Glutamatergic neuron (in vitro differentiated cells): ENCODE measurements around the gene PLBD2. TPM values are rescaled to one million over a fixed set of nuclear protein-coding genes. Genes with fewer than 3 reads are reported as not detected.
A peak's percentile ranks its signal among the peaks of the same experiment; 100 is the strongest.

Source experiments
- DNase-seq: peaks from one replicate; pipeline ENCODE4 v3.0.0; 2022
- H3K27ac Mint-ChIP-seq: one replicate; pipeline ENCODE4 v1.8.0; 2020; ENCODE audit warnings: mild to moderate bottlenecking, mixed read lengths, inconsistent platforms; ENCODE audit not compliant: unreplicated experiment
- H3K27me3 Mint-ChIP-seq: one replicate; pipeline ENCODE4 v1.8.0; 2020; ENCODE audit warnings: mild to moderate bottlenecking, moderate library complexity, mixed read lengths, inconsistent platforms; ENCODE audit not compliant: unreplicated experiment
- H3K36me3 Mint-ChIP-seq: one replicate; pipeline ENCODE4 v1.8.0; 2020; ENCODE audit warnings: mild to moderate bottlenecking, mixed read lengths, inconsistent platforms; ENCODE audit not compliant: unreplicated experiment
- H3K4me1 Mint-ChIP-seq: one replicate; pipeline ENCODE4 v1.8.0; 2020; ENCODE audit warnings: mild to moderate bottlenecking, low read depth, mixed read lengths, inconsistent platforms; ENCODE audit not compliant: unreplicated experiment
- H3K4me3 Mint-ChIP-seq: one replicate; pipeline ENCODE4 v1.8.0; 2020; ENCODE audit warnings: mild to moderate bottlenecking, mixed read lengths, inconsistent platforms; ENCODE audit not compliant: unreplicated experiment
- H3K9me3 Mint-ChIP-seq: one replicate; pipeline ENCODE4 v1.8.0; 2020; ENCODE audit warnings: mild to moderate bottlenecking, moderate library complexity, mixed read lengths, inconsistent platforms; ENCODE audit not compliant: unreplicated experiment
- CTCF ChIP-seq: fragments of 200-600 bp; sonication (generic); IDR thresholded peaks from one replicate; pipeline ENCODE4 v1.5.0; 2021; ENCODE audit not compliant: partially characterized antibody, unreplicated experiment
- total RNA-seq: library from RNA; stranded (reverse); fragmentation: NEBNext Ultra II Directional; extraction: Animal tissue kit (Norgen Biotek cat#: 25700); gene quantifications from one replicate; pipeline ENCODE4 v1.2.1, GENCODE V29; 2021; ENCODE audit not compliant: unreplicated experiment

Gene PLBD2
- total RNA-seq, 1 donor from 2014 or later, result 85.7 TPM

- H3K27ac Mint-ChIP-seq, result peak overlapping the region; percentile 5
- DNase-seq, result no peak
- H3K9me3 Mint-ChIP-seq, result peaks cover 4% of the 10 kb centered on the region
- no peak for TF ChIP-seq CTCF
- peaks cover 6% of the 10 kb centered on the region for H3K27me3 Mint-ChIP-seq
- peaks cover 5% of the 10 kb centered on the region for H3K36me3 Mint-ChIP-seq
- peak overlapping the region; percentile 25 for H3K4me3 Mint-ChIP-seq
- H3K4me1 Mint-ChIP-seq, result peaks cover 10% of the 10 kb centered on the region
These were observed 3.4 kb downstream of the PLBD2 start for GRCh38 chr12:113361574-113362370.

- no peak for TF ChIP-seq CTCF
- no peaks in the 10 kb centered on the region for H3K27me3 Mint-ChIP-seq
- DNase-seq, result no peak
- H3K9me3 Mint-ChIP-seq, result no peaks in the 10 kb centered on the region
- no peak overlapping the region for H3K4me3 Mint-ChIP-seq
- peaks cover 5% of the 10 kb centered on the region for H3K36me3 Mint-ChIP-seq
- H3K4me1 Mint-ChIP-seq, result peaks cover 6% of the 10 kb centered on the region
- peak overlapping the region; percentile 31 for H3K27ac Mint-ChIP-seq
These were observed 6.3 kb downstream of the PLBD2 start for GRCh38 chr12:113364698-113365097.

- Mint-ChIP-seq H3K4me1 (no peaks in the 10 kb centered on the region), H3K9me3 (no peaks in the 10 kb centered on the region), H3K4me3 (no peak overlapping the region), H3K27me3 (no peaks in the 10 kb centered on the region), H3K27ac (no peak overlapping the region), H3K36me3 (peaks cover 5% of the 10 kb centered on the region)
- no peak for TF ChIP-seq CTCF
- DNase-seq, result no peak
These were observed 7.4 kb downstream of the PLBD2 start for GRCh38 chr12:113365639-113366395.

DNA sequence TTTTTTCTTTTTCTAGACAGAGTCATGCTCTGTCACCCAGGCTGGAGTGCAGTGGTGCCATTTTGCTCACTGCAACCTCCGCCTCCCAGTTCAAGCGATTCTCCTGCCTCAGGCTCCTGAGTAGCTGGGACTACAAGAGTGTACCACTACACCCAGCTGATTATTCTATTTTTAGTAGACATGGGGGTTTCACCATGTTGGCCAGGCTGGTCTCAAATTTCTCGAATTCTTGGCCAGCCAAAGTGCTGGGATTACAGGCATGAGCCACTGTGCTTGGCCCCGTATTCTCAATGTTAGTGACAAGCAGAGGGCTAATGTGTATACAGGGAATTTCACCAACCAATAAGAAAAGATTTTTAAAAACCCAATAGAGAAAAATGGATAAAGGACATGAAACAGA is 8.4 kb downstream of the PLBD2 start:
- DNase-seq, result no peak
- TF ChIP-seq CTCF, result no peak
- Mint-ChIP-seq H3K4me3 (no peak overlapping the region), H3K36me3 (peaks cover 5% of the 10 kb centered on the region), H3K27me3 (peaks cover under 1% of the 10 kb centered on the region), H3K9me3 (no peaks in the 10 kb centered on the region), H3K27ac (no peak overlapping the region), H3K4me1 (no peaks in the 10 kb centered on the region)

DNA sequence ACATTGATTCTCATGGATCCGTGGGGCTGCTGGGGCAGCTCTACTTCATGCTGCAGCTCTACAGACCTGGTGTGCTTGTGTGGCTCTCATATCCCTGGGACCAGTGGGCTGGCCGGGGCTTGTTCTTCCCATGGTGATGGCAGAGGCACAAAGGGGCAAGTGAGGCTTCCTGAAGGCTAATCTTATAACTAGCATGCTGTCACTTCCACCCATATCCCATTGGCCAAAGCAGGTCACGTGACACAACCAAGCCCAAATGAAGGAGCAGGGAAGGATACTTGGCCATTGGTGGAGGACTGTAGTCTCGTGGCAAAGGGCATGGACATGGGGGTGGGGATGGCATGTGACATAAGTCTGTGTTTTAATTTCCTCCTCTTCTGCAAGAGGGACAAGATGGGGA is 9.9 kb downstream of the PLBD2 start:
- Mint-ChIP-seq H3K36me3 (peaks cover 5% of the 10 kb centered on the region), H3K4me3 (no peak overlapping the region), H3K27ac (no peak overlapping the region), H3K27me3 (peaks cover 2% of the 10 kb centered on the region), H3K9me3 (no peaks in the 10 kb centered on the region), H3K4me1 (no peaks in the 10 kb centered on the region)
- no peak for TF ChIP-seq CTCF
- no peak for DNase-seq
